HepG2 (cell line): Measurements from ENCODE around the gene RNPS1.

Source experiments
- NCOA1 ChIP-seq: sonication (generic); formaldehyde crosslinking; IDR thresholded peaks from 2 replicates; pipeline ENCODE4 v1.9.0; 2021; ENCODE audit warnings: missing genetic modification reagents
- NFE2L2 ChIP-seq: fragments of 150-350 bp; IDR thresholded peaks from 2 replicates; pipeline ENCODE4 v1.6.1; 2014; ENCODE audit warnings: low read length
- SP140L ChIP-seq: sonication (generic); formaldehyde crosslinking; IDR thresholded peaks from 2 replicates; pipeline ENCODE4 v1.4.0; 2020; ENCODE audit warnings: missing genetic modification reagents, borderline replicate concordance
- TF ChIP-seq, protein P1 (sequence below): sonication (generic); formaldehyde crosslinking; IDR thresholded peaks from 2 replicates; pipeline ENCODE4 v1.5.0; 2020; ENCODE audit warnings: mild to moderate bottlenecking, missing genetic modification reagents, moderate library complexity

DNA sequence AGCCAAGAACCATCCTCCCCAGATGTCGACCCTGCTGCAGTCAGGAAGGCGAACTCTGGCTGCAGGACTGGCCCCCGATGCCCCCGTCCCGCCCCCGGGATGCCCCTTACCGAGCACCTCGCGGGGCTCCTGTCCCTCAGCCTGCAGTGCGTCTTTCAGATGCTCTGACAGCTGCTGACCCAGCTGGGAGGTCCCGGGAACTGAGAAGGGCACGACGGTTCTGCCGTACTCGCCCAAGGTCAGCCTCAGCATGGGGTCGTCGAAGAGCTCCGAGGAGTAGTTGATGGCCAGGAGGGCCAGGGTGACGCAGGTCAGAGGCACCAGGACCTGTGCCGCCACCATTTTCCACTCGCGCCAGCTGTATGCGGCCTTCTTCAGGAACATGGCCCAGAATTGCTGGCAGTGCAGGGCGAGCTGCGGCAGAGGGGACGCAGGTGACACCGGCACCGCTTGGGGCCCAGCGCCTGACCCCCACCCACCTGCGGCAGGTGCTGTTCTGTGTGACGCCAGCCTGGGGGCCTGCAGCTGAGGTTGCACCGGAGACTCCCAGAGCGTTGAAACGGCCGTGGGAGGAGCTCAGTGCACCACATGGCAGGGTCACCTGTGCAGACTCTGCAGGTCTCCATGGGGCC lies 20.1 kb upstream of the RNPS1 start:
- TF ChIP-seq SP140L (no peak), NCOA1 (no peak), NFE2L2 (no peak)
- TF ChIP-seq, protein P1, sequence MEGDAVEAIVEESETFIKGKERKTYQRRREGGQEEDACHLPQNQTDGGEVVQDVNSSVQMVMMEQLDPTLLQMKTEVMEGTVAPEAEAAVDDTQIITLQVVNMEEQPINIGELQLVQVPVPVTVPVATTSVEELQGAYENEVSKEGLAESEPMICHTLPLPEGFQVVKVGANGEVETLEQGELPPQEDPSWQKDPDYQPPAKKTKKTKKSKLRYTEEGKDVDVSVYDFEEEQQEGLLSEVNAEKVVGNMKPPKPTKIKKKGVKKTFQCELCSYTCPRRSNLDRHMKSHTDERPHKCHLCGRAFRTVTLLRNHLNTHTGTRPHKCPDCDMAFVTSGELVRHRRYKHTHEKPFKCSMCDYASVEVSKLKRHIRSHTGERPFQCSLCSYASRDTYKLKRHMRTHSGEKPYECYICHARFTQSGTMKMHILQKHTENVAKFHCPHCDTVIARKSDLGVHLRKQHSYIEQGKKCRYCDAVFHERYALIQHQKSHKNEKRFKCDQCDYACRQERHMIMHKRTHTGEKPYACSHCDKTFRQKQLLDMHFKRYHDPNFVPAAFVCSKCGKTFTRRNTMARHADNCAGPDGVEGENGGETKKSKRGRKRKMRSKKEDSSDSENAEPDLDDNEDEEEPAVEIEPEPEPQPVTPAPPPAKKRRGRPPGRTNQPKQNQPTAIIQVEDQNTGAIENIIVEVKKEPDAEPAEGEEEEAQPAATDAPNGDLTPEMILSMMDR = no peak
